HG02884 (cell line): ENCODE data around the gene NMNAT2.

Source experiments
- ATAC-seq: cut with Tn5 transposase; IDR thresholded peaks from one replicate; pipeline ENCODE4 v1.9.1; 2021; ENCODE audit warnings: mild to moderate bottlenecking, moderate library complexity; ENCODE audit not compliant: unreplicated experiment

Gene NMNAT2

GRCh38 chr1:183240526-183240825 lies 177.7 kb downstream of the NMNAT2 start:
- ATAC-seq = no peak

GRCh38 chr1:183239793-183240525 lies 178.2 kb downstream of the NMNAT2 start:
- ATAC-seq = no peak

GRCh38 chr1:183239220-183239742 lies 178.9 kb downstream of the NMNAT2 start:
- ATAC-seq = no peak

- ATAC-seq = no peak
Measured at GRCh38 chr1:183238071-183238470, 180.1 kb downstream of the NMNAT2 start.

GRCh38 chr1:183237046-183237445 lies 181.1 kb downstream of the NMNAT2 start:
- no peak for ATAC-seq

GRCh38 chr1:183236158-183236725 lies 181.9 kb downstream of the NMNAT2 start:
- no peak for ATAC-seq

GRCh38 chr1:183235503-183235902 lies 182.7 kb downstream of the NMNAT2 start:
- ATAC-seq = no peak

GRCh38 chr1:183234660-183235476 lies 183.3 kb downstream of the NMNAT2 start:
- no peak for ATAC-seq

- ATAC-seq = no peak
Measured at GRCh38 chr1:183233113-183233512, 185.1 kb downstream of the NMNAT2 start.

- ATAC-seq = no peak
Measured at GRCh38 chr1:183231545-183231944, 186.6 kb downstream of the NMNAT2 start.

- ATAC-seq = no peak
Measured at GRCh38 chr1:183230413-183230812, 187.8 kb downstream of the NMNAT2 start.

- no peak for ATAC-seq
Measured at GRCh38 chr1:183228347-183229220, 189.6 kb downstream of the NMNAT2 start.

- no peak for ATAC-seq
Measured at GRCh38 chr1:183227422-183228346, 190.5 kb downstream of the NMNAT2 start.

- no peak for ATAC-seq
Measured at GRCh38 chr1:183226963-183227362, 191.2 kb downstream of the NMNAT2 start.

- ATAC-seq = no peak
Measured at GRCh38 chr1:183226361-183226760, 191.8 kb downstream of the NMNAT2 start.

GRCh38 chr1:183223467-183223866 lies 194.7 kb downstream of the NMNAT2 start:
- no peak for ATAC-seq

GRCh38 chr1:183222909-183223308 lies 195.3 kb downstream of the NMNAT2 start:
- ATAC-seq = no peak

- ATAC-seq = no peak
Measured at GRCh38 chr1:183219616-183220009, 198.6 kb downstream of the NMNAT2 start.

- ATAC-seq = no peak
Measured at GRCh38 chr1:183218971-183219615, 199.1 kb downstream of the NMNAT2 start.
